Activated T-cell treated with anti-CD3 and anti-CD28 coated beads, Interleukin-2, amount 50 U/mL, for 1 hour (primary cell): Measurements from ENCODE around the gene HPS3.

Experiments
- DNase-seq: peaks from one replicate; pipeline ENCODE4 v3.0.0-alpha.2; 2020

HPS3 gene

DNA sequence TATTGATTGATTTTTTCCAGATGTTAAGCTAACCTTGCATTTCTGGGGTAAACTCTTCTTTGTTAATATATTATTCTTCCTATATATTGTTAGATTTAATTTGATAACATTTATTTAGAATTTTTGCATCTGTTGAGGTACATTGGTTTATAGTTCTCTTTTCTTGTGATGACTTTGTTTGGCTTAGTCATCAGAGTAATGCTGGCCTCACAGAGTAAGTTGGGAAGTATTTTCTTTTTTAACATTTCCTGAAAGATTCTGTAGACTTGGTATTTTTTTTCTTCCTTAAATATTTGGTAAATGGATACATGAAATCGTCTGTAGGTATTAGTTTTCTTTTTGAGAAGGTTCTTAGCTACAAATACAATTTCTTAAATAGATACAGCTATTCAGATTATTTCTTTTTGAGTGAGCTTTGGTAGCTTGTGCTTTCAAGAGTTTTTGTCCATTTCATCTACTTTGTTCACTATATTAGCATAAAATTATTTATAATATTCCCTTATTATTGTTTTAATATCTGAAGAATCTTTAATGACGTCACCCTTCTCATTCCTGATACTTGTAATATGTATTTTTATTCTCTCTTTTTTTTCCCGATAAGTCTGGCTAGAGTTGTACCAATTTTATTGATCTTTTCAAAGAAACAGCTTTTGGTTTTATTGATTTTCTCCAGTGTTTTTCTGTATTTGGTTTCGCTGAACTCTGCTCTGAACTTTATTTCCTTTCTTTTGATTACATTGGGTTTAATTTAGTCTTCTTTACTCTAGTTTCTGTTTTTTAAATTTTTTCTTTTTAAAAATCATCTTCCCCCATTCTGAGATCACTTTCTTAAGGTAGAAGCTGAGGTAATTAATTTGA, 6.5 kb upstream of the HPS3 start:
- no peak for DNase-seq

DNA sequence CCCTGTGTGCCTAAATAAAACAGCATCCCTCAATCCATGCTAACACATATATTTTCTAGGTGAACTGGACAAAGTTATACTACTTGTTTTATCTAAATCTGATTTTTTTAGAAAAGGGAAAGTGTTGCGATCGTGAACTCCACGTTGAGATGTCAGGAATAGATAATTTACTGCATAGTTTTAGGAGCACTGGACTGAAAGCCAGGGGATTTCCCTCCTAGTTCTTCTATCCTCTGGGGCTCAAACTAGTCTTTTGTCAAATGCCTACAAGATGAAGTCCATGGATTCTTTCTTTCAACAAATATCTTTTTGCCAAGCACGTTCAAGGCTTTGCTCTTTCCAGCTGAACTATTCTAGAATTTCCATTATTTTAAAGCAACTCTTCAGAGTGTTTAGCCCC, 617 bp upstream of the HPS3 start:
- DNase-seq, result no peak

DNA sequence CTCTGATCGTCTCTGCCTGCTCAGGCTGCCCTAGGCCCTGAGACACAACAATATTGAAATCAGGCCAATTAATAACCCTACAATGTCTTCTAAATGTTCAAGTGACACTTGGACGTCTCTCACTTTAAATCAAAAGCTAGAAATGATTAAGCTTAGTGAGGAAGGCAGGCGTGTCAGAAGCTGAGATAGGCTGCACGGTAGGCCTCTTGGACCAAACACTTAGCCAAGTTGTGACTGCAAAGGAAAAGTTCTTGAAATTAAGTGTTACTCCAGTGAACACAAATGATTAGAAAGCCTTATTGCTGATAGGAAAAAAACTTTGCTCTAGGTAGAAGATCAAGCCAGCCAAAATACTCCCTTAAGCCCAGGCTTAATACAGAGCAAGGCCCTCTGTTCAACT, 2.2 kb downstream of the HPS3 start:
- no peak for DNase-seq

DNA sequence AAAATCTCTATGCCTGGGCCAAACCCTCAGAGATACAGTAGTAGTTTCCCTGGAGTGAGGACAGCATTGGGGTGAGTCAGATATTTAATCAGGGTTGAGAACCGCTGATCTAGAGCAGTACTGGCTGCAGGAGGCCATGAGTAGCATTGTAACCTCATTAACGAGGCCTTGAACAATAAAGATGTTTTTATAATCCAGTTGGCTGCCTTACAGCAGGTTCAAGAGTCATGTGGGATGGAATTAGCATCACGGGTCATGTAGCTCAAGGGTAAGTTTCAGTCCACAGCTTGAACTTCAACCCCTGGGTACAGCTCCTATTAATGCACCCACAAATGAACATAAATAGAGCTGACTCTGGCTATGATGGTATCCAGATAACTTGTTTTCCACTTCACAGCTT, 5.1 kb downstream of the HPS3 start:
- DNase-seq, result no peak

DNA sequence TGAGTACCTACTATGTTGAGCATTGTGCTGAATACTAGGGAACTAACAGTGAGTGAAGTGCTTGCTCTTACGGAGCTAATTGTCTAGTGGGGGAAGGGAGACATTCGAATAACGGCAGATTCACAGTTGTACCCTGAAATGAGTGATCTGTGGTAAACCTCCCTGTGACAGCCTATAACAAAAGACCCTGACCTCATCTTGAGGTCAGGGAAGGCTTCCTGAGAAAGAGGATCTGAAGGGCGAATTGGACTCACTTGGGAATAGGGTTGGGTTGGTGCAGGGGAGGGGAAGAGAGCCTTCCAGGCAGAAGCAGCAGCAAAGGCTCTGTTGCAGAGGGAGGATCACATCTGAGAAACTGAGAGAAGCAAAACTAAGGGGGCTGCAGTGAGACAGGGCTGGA, 13.2 kb downstream of the HPS3 start:
- DNase-seq, result no peak

DNA sequence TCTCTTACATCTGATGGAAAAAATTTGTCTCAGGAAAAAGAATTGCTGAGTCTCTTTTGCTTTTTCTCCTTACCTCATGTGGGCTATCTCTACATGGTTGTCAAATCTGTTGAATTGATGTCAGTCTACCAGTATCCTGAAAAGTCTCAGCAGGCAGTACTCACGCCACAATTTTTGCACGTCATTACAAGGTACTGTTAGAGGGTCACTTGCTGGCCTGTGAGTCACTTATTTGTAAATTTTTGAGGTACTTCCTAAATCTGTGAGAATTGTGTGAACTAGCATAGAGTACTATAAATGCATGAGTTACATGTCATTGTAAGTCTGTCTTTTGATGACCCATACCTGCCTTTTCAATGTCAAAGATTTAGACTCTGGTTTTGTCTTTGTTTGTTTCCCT, 15.9 kb downstream of the HPS3 start:
- no peak for DNase-seq

DNA sequence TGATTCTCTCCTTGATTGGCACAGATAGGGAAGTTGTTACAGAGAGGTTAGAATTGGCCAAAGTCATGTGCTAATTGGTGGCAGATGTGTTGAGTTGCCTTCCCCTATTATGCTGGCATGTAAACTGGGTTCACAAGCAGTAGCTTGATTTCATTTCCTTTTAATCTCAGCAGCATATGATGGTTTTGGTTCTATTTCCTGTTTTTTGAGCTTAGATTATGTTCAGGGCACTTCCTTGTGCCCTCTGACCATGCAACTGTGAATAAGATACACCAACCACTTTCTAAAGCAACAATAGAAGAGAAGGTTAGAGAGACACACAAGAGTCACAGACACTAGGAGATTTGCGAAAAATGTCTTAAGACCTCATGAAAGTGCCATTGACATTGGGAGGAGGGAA, 16.5 kb downstream of the HPS3 start:
- no peak for DNase-seq

DNA sequence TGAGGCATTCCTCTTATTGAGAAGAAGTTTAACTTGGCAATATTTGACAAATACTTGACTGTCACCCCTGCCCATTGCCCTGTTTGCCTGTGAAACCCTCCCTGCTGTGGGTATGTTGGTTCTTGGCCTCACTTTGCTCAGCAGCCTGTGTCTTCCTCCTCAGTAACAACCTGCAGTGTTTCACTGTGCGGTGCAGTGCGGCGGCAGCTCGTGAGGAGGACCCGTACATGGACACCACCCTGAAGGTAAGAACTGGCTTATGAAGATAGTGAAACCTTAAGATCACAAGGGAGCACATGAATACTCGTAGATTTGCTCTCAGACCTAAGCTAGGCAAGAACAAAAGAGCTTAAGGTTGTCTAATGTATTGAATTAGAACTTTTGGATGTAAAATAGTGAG, 21.0 kb downstream of the HPS3 start:
- DNase-seq, result no peak

DNA sequence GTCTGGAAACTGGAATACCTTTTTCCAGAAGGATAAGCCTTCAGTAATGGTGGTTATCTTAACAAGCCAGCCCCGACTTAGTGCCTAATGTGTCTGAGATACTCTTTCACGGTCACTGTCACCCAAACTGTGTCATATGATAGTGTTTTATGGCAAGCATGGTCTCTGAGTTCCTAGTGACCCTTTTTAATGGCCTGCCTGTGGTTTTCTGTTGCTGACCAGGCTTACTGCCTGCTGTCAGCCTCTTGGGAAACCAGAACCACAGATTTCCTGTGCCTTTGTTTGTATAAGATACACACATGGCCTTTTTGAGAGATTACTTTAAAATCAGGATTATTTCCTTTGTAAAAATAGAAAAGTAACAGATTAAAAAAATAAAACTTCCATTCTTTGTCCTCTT, 22.4 kb downstream of the HPS3 start:
- DNase-seq, result no peak

DNA sequence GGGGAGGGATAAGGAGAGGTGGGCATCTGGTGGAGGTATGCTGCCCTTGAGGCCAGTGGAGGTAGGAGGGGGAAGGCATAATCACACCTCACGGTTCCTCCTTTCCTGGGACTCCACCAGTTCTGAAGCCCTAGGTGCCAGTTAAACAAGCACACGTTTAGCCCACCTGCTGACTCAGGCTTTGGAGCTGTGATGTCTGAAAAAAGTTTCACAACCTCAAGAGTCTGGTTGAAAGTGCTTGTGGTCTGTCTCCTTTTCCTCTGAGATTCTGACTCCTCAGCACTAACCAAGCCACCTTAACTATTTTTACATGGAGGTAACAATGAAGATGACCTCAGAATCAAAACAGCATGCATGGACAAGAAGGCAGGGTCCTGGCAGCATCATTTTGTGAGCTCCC, 23.0 kb downstream of the HPS3 start:
- DNase-seq, result no peak

DNA sequence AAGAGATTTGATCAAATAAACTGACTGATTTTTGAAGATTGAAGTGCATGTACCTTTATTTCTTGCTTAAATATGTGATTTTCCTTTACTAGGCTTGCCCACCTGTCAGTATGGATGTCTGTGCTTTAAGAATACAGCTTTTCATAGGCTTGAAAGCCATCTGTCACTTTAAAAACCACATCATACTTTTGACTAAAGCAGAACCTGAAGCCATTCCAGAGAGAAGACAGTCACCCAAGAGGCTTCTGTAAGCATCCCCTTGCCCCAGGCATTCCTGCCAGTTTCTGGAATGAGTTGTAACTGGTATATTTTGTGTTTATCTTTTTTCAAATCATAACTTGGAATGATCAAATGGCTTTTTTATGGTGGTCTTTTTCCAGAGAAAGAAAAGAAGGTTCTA, 24.0 kb downstream of the HPS3 start:
- no peak for DNase-seq

DNA sequence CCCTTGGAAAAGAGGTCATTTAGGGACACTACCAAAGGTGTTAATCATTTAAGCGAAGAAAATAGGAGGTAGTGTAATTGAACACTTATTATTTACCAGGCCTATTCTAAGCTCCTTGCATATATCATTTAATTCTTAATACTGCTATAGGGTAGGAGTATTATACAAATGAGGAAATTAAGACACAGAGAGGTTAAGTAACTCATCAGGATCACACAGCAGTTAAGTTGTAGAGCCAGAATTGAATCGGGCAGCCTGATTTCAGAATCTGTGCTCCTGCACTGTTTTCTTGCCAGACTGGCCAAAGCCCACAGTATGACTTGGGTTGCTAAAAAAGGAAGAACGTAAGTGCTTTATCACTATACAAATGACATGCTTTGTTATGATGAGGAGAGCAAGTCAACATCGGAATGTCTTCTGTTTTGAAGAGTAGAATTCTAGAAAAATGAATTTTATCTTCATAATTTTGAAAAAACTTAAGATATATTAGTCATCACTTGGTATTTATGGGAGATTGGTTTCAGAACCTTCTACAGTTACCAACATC, 31.4 kb downstream of the HPS3 start:
- no peak for DNase-seq

DNA sequence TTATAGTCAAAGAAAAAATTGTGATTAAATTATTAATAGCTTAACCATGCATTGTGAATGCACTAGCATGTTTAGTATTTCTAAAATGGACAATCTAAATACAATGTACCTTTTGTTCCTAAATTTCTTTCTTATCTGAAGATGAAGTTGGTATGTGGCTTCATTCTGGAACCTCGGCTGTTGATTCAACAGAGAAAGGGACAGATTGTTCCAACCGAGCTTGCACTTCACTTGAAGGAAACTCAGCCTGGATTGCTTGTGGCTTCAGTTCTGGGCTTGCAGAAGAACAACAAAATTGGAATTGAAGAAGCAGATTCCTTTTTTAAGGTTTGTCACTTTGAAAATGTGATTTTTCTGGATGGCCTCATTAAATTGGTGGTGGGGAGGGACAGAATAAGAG, 32.6 kb downstream of the HPS3 start:
- no peak for DNase-seq

DNA sequence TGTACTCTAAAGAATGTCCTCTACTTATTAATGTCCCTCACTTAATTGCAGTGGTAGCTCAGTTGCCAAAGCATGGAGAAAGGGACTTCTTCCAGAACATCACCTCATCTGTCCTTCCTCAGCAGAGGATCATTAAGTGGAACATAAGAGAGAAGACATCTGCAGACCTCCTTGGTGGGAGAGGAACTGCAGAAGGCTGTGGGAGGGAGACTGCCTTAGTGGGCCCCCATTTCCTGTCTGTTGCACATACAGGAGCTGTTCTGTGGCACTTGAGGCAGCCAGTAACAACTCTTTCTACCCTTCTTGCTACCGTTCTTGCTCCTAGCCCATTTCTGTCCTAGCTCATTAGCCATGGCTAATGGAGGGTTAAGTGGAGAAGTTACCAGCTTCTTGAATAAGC, 33.6 kb downstream of the HPS3 start:
- no peak for DNase-seq

DNA sequence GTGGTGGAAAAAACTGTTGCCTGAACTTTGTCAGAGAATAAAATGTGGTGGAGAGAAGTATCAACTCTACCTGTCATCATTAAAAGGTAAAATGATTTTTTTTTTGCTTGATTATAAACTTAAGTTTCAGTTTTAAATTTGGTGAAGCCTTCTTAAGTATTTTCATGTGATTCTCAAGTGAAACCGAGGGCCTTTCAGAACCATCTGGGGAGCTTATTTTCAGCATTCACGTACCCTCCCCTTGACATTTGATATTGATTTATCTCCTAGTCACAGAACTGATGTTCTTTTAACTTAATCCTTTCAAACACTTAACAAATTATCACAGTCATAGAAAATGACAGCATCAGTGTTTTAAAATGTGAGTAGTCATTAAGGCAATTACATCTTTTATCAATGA, 38.5 kb downstream of the HPS3 start:
- no peak for DNase-seq

DNA sequence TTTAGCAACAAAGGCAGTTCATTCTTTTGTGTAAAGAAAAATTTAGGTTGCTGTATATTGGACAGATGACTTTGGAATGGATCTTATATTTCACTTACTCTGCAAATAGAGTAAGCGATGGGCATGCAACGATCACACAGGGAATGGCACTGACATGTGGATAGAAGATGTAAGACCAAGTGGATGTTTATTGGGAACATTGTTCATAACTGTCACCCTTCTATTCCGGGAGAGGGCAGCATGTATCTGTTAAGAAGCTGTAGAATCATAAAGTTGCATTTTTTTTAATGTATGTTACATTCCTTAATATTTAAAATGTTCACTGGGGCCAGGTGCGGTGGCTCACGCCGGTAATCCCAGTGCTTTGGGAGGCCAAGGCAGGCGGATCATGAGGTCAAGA, 41.2 kb downstream of the HPS3 start:
- DNase-seq, result no peak

DNA sequence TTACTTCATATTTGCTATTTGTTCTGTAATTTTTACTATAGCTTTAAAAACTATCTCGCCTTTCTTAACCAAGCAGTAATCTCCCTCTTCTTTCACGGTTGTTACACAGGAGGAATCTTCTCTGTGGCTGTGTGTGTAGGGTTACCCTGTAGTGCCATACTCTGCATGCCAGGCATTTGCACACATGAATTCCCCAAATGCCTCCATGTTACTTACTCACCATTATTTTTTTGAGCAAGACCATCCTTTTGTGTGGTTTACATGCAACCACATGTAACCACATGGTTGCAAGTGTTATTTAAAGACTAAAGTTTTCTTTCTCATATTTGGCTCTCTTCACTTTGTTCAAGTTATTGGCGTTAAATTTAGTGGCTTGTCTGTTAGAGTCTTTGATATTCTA, 45.5 kb downstream of the HPS3 start:
- DNase-seq, result no peak

DNA sequence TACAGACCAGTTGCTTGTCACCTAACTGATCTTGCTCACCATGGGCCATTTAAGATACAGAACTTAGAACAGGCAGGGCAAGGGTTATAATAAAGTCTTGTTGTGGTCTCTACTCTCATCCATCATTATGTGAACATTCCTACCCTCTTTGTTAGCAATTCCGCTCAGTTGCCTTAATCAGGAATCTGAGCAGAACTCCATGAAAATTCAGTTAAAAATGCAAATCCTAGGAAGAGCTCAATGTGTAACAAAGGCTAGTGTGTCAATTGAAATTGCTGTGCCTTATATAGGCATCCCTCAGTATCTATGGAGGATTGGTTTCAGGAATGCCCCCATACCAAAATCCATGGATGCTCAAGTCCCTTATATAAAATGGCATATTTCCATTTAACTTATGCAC, 47.7 kb downstream of the HPS3 start:
- no peak for DNase-seq

DNA sequence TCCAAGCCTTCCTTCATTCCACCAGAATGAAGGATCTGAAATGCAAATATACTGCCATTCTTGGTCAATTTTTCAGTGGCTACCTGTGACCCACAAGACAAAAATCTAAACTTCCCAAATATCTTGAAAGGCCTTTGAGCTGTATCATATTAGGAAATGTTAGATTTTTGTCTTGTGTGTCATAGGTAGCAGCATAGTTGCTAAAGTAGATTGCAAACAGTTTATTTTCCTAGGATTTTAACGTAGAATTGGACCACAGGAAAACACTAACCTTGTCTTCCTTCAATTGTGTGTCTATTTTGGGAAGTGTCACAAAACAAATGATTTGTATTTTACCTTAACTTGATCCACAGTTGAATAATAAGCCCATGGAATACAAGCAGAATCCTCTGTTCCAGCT, 49.8 kb downstream of the HPS3 start:
- DNase-seq, result no peak

DNA sequence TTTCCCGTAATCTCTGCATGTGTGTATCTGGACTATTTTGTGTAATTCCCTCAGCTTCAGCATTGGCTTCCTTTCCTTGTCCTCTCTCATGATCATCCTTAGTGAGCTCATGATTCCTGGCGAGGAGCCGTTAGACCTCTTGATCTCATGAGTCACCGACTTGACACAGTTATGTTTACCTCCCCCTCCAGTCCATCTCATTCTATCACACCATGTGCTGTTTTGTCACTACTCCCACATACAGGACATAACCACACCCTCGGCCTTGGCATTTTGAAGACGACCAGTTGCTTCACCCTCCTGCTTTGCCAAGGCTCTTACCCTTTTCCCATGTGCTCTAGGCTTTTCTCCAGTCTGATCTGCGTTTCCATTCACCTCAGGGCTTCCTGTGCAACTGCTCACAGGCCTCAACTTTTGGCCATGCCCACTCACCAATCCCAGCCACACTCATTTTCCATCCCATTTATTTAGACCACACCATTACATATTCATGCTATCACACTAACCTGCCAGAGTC, 50.7 kb downstream of the HPS3 start:
- no peak for DNase-seq

DNA sequence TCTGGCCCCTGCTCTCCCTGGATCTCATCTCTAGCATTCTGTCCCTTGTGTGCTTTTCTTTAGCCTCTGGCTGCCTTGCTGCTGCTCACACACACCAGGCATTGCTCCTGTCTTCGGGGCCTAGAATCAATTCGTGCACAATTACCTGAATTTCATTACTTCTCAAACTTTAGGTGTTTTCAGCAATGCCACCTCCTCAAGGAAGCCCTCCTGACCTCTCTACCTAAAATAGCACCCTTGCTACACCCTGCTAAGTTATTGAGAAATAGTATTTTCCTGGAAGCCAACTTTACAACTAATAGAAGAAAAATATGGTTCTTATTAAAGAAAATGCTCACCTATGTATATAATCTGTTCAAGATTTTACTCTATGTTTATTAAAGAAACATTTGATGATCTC, 51.7 kb downstream of the HPS3 start:
- DNase-seq, result no peak

DNA sequence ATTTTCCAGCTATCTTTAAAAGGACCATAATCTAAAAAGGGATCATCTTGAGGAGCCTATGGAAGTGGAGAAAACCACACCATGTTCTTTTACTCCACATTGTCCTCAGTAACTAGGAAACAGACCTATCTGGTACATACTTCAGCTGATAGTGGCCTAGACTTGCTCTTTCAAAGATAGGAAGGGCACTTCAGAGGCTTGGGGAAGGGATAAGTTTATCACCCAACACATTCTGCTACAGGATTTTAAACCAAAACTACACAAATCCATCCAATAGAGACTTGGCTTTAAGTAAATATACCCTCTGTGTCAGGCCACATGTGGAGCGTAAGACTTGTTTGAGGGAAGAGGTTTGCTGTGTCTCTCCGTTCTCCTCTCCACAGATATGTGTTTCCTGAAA, 56.8 kb downstream of the HPS3 start:
- no peak for DNase-seq

DNA sequence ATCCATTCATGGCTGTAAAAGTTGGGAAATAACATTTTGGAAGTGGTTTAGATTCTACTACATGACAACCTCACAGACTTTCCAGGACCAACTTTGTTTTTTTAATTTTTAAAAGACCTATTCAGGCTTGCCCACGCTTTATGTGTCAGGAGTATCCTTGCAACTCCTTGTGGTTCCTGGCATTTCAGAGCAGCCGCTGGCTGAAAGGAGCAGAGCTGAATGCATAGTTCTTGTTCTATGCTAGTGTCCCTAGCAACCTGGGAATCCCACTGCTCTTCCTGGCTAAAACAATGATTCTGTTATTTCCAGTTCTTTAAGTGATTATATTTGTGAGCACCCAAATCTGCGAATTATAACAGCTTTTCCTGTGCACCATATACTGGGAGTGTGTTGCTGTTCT, 57.3 kb downstream of the HPS3 start:
- DNase-seq, result no peak

DNA sequence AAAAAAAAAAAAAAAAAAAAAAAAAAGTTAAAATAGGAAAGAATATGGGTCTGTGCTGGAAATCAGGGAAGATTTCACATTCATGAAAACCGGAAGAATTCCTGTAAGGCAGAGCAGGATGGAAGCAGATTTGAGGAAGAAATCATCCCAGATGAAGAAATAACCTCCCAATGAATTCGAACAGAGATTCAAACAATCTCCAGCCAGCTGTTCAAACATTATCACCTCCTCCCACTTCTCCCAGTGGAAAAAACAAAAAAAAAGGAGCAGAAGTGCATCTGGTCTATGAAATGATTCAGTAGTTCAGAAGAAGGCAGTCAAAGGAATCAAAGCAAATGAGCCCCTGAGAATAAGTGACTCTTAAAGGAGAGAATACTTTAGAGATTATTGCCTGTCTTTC, 59.1 kb downstream of the HPS3 start:
- no peak for DNase-seq

DNA sequence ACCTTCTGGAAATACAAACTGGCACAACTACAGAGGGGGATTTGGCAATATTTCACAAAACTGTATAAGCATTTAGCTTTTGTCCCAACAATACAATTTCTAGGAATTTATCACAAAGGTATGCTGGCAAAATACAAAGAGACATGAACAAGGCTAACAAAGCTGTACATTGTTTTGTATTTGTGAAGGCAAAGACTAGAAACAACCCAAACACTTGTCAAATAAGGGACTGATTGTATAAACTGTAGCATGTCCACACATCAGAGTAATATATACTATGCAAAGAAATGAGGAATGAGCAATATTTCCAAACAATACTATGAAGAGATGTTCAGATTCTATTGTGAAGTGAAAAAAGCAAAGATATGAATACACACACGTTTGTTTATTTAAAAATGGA, 65.8 kb downstream of the HPS3 start:
- DNase-seq, result no peak
